Measurements from ENCODE around the gene ADARB1.

ADARB1 gene

DNA sequence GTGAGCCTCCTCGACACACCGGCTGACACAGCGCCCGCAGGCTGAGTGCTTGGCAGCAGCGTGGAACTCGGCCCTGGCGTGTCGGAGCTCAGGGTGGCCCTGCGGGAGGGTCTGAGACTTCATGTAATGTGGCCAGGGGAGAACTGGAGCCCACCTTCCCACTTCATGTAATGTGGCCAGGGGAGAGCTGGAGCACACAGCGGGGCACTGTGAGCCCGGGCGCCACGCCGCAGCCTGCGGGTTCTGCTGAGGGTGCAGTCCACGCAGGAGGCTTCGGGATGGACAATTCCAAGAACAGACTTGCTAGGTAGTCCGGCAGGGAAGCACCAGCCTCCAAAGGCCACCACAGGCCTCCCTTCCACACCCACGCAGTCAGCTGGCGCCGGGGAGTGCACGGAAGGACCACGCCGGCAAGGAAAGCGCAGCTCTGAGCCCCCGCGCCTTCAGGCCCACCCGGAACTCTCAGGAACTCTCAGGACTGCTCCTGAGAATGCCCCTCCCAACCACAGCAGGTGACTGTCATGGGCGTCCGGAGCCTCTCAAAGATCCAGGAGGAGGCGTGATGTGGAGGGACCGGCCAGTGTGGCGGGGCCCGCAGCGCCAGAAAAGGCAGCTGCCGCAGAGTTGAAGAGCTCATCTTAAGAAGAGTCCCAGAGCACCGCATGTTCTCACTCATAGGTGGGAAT, 19.3 kb upstream of the ADARB1 start:
- DNase-seq (ENCODE audit: low spot score): no peak

DNA sequence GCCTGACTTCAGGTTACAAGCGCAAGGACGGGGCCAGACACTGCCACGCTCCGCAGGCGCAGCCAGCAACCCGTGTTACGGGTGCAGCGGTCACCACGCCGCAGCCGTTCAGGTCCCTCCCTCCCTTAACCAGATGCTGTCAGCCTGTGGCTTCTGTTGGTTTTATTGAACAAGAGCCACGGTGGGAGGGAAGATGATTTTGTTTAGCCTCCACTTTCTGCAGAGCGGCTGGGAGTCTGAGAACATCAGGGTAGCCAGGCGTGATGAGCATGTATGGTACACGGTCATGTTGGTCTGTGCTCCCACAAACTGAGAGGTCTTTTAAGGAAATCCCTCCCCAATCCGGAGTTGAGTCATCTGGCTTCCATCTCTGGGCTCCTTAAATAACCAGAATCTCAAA, 18.5 kb upstream of the ADARB1 start:
- no peak for DNase-seq (ENCODE audit: low spot score)

DNA sequence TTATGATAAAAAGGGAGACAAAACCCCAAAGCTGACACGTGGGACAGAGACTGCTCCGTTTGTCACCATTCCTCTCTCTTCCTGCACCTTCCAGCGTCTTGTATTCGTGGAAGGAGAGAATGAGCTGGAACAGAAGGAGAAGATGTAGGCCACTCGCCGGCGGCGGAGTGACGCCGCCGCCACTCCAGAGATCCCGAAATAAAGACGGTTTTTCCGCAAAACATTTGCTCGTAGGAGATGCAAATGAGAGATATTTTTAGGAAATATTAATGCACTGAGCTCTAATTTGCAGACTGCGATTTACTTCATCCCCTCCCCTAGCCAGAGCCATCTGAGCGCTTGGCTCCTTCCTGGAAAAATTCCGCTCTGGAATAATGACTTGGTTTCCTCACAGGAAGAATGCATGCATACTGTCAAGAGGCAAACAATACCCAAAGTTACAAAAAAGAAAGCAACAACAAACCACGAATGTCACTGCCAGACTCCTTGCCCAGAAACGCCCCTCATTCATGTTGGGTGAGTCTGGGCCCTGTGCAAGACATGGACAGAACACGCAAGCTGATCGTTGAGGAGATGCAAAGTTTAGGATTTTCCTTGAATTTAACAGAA, 18.0 kb upstream of the ADARB1 start:
- DNase-seq (ENCODE audit: low spot score): no peak

DNA sequence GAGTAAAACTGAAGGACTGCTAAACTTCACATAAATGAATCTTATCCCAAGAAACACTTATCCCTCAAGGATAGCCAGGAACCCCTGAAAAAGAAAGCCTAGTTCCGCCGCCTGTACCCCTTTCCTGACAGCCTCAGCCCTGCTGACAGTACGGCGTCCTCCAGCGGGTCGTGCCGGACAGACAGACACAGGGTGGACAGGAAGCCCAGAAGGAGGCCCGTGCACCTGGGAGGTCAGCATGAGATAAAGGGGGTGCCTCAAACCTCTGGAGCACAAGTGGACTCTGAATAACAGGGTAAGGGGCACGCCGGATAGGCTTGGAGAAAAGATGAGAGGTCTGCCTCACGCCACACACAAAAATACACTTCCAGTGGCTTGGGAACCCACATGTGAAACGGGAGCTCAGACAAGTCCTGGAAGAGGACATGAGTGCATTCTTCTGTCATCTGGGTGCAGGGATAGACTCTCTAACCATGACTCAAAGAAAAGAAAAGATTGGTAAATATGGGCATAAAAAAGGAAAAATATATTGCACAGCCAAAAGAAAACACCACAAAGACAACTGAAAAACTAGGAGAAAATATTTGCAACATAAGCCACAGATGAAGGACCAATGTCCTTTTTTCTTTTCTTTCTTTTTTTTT, 17.3 kb upstream of the ADARB1 start:
- DNase-seq (ENCODE audit: low spot score): no peak

DNA sequence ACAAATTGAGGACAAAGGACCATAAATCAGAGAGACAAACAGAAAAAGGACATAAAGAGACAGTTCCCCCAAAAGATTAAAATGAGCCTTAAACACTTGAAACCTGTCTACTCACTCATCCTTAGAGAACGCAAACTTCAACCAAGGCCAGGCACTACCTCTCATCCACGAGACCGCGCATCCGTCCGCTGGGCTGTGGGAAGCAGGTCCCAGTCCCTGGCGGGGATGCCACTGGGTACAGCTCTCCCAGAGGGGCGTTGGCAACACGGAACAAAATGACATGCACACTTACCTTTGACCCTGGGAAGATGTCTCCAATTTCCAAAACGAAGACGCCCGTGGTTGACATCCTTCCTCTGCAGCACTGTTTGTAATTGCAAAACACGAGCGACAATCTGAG, 16.5 kb upstream of the ADARB1 start:
- no peak for DNase-seq (ENCODE audit: low spot score)

DNA sequence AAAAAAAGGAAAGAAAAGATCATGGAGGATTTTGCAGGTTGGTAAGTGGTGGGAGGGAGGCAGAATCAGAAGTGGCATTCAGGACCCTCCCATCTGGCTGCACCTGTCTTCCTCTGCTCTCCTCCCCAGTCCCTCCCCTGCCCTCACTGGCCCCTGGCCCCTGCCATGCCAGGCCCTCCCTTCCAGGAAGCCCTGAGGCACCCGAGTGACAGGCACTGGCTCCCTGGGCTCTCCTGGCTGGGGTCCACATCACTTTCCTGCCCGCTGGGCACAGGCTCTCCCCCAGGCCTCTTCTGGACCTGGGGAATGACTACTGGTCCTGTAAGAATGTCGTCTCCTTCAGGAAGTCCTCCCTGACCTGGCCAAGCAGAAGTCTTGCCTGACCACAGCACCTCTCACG, 15.3 kb upstream of the ADARB1 start:
- no peak for DNase-seq (ENCODE audit: low spot score)

DNA sequence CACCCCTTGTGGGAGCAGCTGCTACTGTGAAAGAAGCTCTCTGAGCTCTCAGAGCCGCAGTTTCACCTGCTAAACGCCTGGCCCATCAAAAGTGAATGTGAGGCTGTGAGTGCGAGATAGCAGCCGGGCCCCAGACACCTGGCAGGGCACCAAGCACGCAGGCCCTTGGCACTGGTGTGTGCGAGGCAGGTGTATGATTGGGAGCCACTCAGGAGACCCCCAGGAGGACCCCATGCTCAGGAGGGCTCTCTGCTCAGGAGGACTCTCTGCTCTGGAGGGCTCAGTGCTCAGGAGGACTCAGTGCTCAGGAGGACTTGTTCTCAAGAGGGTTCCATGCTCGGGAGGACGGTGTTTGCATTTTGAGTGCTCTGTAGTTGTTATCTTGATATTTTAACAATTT, 14.3 kb upstream of the ADARB1 start:
- no peak for DNase-seq (ENCODE audit: low spot score)

DNA sequence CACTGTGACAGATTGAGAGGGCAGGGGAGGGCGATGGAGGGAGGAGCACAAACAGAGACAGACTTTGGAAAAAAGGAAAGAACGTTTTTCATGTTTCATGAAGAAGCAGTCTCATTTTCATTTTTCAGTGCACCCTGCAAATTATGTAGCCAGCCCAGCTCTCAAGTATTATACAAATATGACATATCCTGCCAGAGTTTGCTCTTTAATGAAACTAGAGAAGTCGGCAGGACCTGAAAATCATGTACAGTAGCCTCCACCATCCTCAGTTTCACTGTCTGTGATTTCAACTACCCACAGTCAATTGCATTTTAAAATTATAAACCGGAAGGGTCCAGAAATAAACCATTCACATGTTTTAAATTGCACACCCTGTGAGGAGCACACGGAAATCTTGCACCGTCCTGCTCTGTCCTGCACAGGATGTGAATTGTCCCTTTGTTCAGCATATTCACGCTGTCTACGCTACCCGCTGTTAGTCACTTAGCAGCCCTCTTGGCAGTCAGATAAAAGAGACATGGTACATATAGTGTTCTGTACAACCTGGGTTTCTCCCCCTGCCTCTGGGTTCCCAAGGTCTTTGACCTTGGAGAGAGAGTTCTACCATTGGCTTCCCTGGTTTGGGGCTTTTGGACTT, 13.6 kb upstream of the ADARB1 start:
- DNase-seq (ENCODE audit: low spot score): no peak

DNA sequence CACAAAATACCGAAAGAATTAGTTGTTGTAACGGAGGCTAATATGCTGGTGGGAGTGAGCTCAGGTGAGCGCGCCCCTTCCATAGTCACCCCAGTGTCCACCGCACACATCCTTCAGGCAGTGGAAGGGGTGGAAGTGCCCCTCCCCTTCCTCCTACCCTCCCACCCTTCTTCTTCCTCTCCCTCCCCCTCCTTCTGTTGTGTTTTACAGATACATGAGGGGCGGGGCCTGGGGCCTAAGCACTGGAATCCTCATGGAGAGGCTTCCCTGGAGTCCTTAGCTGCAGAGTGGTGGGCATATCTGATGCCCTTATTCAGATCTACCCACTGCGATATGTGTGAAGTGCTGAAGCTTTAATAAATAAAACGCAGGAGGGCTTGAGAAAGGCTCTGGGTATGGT, 10.3 kb upstream of the ADARB1 start:
- DNase-seq (ENCODE audit: low spot score): no peak

DNA sequence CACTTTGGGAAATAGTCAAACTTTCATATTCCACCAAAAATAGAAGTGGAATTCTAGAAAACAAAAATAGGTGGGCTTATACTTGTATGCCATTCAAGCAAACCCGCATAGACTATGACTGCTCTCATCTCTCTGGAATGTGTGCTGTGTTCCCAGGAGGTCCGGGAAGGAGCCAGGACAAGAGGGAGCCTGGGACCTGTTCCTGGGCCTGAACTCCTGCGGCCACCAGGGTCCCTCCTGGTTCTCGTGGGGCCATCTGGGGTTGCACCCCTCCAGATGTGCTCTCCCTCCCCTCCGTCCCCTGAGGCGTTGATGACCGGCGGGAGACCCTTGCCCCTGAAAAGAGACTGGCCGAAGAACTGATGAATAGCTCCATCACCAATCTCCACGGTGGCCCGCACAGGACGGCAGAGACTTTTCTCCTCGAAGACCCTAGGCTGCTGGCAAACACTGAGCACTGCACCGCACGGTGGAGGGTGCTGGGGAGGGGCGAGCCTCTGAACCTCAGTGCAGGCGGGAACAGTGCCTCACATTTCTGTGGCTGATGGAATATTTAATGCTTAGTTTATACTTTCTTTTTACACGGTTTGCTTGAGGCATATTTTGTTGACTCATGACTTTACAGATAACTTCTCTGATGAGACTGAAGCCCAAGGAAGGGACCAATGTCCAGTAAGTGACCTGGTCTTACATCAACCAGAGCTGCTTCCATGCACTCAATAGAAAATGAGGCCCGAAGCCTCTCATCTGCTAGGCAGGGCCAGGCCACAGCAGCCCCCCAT, 9.6 kb upstream of the ADARB1 start:
- no peak for DNase-seq (ENCODE audit: low spot score)

DNA sequence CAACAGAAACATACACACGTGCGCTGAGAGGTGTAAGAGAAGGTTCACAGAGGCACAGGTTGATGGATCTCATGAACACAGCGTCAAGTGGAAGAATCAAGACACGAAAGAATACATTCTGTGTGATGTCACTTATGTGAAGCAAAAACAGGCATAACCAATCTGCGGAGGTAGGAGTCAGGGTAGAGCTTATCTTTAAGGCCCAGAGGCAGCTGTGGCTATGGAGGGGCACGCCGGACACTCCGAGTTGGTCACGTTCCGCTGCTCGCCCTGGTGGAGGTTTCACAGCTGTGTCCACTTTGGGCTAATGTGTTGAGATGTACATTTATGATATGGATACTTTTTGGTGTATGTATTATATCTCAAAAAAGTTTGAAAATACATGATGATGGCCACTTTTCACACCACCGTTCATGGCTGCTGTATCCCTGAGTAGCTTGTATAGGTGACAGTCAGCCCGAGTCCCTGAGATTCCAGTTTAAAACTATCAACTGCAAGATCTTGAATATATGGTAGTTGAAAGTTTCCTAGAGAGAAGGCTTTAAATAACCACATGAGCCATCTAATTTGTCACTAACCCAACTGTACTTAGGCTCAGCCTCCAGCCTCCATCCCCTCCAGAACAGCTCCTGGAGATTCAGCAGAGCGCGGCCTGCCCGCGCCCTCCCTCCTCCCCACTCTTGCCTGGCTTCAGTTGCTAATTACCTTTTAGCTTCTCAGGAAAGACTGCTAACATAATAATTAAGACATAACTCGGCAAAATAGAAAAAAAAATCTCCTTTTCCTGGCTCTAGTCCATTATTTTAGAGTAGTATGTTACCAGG, 6.7 kb upstream of the ADARB1 start:
- no peak for DNase-seq (ENCODE audit: low spot score)

DNA sequence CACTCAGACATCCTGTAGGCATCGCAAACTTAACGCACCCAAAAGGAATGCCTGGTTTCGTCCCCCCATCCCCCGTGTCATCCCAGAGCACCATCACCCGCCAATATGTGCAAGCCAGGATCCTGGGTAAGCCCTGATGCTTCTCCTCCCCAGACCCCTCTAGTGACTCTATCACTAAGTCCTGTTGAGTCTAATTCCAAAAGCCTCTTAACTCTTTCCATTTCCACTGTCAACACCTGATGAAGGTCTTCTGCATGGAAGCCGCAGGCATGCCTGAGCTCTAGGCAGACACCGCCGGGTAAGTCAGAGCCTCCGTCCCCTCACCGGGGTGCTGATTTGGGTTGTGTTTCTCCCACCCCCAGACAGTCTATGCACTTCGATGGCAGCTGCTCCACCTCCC, 5.3 kb upstream of the ADARB1 start:
- DNase-seq (ENCODE audit: low spot score): no peak

DNA sequence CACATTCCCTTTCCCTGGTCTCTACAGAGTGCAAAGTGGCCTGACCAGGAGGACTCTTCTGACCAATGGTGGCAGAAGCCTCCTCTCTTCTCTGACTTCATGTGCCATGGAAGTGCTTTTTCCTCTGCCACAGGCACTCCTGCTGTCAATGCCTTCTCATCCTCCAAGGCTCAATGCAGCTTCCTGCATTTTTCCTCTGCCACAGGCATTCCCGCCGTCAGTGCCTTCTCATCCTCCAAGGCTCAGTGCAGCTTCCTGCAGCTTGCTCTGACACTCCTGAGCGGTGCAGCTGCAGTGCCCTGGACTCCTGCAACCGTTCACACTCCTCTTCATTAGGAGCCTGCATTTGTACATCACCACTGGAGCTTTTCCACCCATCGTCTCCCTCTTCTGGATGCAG, 4.7 kb upstream of the ADARB1 start:
- no peak for DNase-seq (ENCODE audit: low spot score)

DNA sequence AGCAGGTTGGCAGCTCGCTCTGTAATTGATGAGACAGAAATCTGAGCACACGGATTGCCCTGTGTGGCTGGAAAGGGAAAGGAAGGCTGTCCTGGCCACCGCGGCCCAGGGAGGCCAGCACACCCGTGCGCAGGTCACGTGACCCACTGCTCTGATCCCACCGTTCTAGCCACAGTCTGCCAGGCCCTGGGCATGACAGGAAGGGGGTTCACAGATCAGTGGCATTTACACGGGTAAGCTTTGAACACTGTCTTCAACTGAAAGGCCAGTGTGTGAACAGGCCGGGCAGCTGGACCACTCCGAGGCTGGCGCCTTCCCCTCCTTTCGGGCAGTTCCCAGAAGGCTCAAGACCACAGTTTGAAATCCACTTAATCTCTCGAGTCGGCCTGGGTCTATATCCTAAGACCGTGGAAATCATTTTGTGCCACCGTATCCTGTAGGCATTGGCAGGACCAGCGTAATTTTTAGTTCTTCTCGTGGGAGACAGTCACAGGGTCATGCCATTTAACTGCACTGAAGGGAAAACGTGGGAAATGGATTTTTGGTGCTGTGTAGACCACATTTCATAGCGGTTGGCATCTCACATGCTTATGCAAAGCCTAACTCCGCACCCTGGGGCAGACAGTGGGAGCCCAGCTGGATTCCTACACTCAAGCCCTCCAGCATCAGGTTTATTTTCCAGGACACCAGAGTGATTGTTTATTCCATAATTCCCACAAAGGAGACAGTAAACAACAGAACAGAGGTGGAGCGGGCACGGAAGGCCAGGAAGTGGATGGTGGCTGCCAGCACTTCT, 3.1 kb upstream of the ADARB1 start:
- DNase-seq (ENCODE audit: low spot score): no peak

DNA sequence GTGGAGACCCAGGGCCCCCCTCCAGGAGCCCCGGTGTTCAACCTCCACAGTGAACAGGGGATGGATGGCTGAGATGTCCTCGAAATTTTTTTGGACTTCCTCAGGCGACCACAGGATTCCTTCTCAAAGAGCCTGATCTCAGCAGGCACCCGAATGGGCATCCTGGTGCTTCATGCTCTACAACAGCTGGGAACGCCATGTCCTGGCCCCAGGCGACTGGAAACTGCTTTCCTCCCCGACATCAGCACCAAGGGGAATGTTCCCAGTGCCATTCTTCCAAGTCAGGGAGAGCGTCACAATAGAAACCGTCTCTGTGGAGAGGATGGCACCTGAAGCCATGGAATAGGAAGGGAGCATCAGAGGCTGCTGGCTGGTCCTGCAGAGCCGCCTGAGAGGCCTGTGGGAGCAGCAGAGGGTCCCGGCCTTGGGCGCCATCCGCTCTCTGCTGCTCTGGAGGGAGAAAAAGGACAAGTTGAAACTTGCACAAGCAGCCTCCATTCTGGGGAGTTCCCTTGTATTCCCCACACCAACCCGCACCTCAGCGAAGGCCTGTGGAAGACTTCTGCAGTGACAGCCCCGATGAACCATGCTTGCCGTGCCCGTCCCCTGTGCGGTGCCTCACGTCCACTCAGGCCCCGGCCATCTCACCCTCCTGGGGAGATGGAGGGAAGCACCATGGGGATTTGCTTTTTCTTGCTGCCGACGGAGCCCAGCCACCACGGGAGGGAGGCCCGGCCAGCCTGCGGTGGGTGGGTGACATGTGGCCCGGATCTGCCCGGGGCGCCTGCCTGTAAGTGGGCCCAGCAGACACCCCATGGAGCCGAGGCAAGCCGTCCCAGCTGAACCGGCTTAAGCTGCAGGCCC, 2.3 kb upstream of the ADARB1 start:
- DNase-seq (ENCODE audit: low spot score): no peak

DNA sequence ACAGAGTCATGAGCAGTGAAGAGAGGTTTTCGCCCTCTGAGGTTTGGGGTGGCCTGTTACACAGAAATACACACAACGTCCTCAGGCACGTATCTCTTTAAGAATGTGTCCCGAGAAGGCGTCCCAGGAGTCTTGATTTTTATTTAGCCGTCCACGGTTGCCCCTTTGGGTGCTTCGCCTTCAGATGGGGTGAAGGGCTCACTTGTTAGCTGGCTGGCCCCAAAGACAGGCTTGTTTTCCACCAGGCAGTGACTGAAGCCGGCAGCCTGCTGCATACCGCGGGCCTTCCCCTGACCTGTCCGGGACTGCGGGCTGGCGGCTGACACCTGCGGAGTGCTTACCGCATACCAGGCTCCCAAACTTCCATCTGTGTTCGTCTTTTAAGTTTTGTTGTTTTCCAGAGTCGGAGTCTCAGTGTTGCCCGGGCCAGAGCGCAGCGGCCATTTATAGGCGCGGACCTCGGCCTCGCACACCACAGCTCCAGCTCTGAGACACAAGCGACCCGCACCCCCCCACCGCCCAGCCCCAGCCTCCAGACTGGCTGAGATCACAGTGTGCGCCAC, 1.6 kb upstream of the ADARB1 start:
- no peak for DNase-seq (ENCODE audit: low spot score)

DNA sequence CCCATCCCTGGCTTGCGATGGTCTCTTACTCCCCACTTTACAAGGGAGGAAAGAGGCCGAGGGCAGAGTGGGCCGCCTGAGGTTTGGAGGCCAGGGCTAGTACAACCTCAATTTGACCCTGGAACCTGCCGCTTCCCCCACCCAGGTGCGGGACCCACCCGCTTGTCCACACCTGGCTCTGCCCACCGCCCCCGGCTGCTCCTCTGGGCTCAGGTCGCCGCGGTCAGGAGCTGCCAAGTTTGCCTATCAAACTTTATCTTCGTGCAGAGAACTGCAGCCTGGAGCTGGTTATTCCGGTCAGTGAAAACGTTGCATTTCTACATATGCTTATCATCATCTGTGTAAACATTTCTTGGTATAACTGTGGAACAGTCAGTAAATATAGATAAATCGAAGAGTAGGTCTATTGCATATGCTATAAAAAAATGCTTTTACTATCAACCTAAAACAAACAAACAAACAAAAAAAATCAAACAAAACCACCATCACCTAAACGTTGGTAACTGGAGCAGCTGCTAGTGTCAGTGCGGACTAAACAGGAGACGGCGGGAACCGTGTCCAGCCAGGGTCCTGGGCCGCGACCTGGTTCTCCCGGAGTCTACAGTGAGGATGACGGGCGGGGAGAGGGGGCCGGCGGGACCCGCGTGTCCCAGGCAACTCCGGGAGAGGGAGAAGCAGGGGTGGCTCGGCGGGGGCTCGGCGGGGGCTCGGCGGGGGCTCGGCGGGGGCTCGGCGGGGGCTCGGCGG, 906 bp upstream of the ADARB1 start:
- DNase-seq (ENCODE audit: low spot score): no peak

DNA sequence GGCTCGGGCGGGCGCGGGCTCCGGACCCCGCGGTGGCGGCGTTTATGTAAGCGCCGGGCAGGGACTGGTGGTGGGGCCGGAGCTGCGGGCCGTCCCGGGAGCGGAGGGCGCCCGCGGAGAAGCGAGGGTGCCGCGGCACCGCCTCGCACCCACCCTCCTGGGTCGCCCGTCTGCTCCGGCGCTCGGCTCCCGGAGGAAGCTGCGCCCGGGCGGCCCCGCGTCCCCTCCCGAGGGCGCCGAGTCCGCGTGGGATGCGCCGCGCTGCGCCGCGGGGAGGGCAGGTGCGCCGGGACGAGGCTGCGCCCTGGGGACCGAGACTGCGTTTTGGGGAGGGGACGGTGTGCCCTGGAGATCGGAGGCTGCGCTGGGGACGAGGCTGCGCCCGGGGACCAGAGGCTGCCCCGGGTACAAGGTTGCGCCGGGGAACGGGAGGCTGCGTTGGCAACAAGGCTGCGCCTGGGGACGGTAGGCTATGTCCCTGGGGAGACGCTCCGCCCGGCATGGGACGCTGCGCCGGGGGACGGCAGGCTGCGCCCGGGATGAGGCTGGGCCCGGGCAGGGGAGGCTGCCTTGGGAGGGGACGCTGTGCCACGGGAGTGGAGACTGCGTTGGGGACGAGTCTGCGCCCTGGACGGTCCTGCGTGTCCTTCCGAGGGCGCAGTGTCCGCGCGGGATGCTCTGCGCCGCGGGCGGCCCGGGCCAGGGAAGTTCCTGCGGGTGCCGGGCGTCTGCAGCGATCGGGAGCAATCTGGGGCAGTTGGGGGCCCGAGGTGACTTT, 627 bp downstream of the ADARB1 start:
- peak; percentile 21 for DNase-seq (ENCODE audit: low spot score)
